HG03095 (cell line): Measurements from ENCODE around the gene HIVEP3.

ENCODE experiments used
- ATAC-seq: cut with Tn5 transposase; IDR thresholded peaks from one replicate; pipeline ENCODE4 v1.9.1; 2021; ENCODE audit warnings: moderate library complexity; ENCODE audit not compliant: unreplicated experiment

The HIVEP3 gene

GRCh38 chr1:41766041-41766440 lies 152.7 kb downstream of the HIVEP3 start:
- no peak for ATAC-seq

DNA sequence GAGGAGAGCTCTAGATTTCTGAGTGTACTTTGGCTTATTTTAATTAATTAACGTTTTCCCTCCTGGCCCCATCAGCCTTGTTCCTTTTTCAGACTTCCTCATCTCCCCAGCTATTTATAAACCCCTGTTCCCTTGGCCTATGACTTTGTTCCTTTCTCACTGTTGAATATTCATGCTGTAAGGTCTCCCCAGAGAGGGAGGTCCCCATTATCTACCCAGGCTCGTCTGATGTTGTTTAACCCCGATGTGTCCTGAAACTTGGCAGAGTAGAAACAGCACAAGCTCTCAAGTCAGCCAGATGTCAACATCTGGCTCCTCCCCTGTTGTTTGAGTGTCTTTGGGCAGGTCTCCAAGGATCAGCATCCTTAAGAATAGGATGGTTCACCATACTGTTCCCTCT lies 153.6 kb downstream of the HIVEP3 start:
- ATAC-seq, result no peak

- no peak for ATAC-seq
Measured at GRCh38 chr1:41764656-41765055, 154.1 kb downstream of the HIVEP3 start.

- no peak for ATAC-seq
Measured at GRCh38 chr1:41762777-41763176, 155.9 kb downstream of the HIVEP3 start.

DNA sequence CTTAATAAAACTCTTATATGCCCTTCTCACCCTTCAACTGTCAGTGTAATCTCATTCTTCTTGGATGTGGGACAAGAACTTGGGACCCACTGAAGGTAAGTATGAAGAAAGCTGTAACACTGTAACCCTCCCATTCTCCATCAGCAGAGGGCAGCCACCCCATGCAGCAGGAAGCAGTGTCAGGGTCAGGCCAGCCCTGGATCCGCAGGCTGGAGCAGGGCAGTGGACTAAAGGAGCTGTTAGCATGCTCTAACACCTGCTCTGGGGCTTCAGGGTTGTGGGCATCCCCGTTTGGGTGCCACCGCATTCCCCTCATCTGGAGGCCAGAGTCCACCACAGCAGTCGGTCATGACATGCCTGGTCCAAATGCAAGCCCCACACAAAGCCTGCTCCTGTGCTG lies 156.5 kb downstream of the HIVEP3 start:
- ATAC-seq, result no peak

DNA sequence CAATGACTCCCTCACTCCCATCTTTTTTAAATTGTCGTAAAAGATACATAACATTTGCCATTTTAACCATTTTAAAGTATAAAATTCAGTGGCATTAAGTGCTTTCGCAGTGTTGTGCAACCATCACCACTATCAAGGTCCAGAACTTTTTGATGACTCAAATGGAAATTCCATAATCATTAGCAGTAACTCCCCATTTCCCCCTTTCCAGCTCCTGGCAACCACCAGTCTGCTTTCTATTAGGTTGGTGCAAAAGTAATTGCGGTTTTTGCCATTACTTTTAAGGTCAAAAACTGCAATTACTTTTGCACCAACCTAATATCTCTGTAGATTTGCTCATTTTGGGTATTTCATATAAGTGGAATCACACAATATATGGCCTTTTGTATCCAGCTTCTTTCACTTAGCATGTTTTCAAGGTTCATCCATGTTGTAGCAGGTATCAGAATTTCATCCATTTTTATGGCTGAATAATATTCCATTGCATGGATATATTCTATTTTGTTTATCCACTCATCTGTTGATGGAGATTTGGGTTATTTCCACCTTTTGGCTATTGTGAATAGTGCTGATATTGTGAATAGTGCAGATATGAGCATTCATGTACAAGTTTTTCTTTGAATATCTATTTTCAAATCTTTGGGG lies 159.7 kb downstream of the HIVEP3 start:
- no peak for ATAC-seq

GRCh38 chr1:41758500-41758899 lies 160.2 kb downstream of the HIVEP3 start:
- no peak for ATAC-seq

GRCh38 chr1:41754540-41754939 lies 164.2 kb downstream of the HIVEP3 start:
- no peak for ATAC-seq

GRCh38 chr1:41752514-41753170 lies 166.1 kb downstream of the HIVEP3 start:
- peak; percentile 12 for ATAC-seq

GRCh38 chr1:41751804-41752513 lies 166.8 kb downstream of the HIVEP3 start:
- ATAC-seq, result peak; percentile 41

- no peak for ATAC-seq
Measured at GRCh38 chr1:41749991-41750745, 168.6 kb downstream of the HIVEP3 start.

GRCh38 chr1:41745022-41745421 lies 173.7 kb downstream of the HIVEP3 start:
- ATAC-seq, result no peak

GRCh38 chr1:41743366-41743765 lies 175.4 kb downstream of the HIVEP3 start:
- ATAC-seq, result no peak

DNA sequence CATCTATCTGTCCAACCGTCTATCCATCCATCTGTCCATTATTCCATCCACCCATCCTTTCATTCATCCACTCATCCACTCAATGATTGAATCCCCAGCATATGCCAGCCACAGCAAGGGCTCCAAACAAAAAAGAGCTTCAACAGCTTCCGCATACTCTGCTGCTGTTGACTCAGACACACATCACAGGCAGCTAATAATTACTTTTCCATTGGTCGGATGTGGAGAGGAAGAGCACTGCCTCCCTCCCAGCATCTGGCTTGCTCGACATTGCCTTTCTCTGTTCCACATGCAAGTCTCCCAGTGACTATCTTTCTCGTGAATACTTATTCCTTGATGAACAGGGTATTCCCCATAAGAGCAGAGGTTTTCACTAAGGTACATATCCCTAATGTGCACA lies 176.5 kb downstream of the HIVEP3 start:
- ATAC-seq, result no peak

DNA sequence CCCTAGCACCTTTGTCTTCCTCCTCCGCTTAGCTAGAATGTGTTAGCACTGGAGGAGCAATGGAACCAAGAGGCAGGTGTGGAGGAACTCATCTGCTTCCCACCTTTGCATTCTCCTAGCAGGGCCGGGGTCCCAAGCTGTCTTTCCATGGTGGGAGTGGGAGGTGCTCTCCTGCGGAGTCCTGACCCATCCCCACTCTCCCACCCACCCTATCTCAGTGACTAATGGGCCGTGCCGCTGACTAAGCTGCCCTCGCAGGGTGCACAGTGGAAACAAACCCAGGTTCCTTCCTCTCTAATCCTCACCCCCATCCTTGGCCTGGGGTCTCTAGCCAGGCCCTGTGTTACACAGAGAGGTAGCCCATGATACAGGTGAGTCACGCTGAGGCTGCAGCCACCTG lies 177.5 kb downstream of the HIVEP3 start:
- no peak for ATAC-seq

DNA sequence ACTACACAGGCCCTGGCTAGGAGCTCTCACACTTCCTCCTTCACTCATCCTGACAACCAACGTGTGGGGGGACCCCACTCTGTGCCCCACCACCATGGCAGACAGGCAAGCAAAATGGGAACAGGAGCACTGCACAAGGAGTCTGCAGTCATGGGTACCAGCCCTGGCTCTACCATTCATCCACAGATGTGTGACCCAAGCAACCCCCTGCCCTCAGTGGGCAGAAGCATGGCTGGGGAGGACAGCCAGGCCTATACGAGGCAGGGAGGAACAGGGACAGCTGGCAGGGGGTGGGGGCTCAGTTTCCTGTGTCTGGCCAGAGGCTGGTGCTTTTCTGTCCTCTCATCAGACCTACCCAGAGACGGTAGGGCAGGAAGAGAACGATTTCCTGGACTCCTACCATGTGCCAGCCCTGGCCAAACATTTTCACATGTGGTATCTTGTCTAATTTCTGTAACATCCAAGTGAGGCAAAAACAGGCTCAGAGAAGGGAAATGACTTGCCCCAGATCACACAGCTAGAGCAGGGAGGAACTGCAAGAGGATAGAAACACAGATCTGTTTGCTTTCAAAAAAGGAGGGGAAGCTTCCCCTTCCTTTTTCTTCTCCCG lies 178.0 kb downstream of the HIVEP3 start:
- no peak for ATAC-seq

GRCh38 chr1:41740058-41740457 lies 178.7 kb downstream of the HIVEP3 start:
- ATAC-seq, result no peak

DNA sequence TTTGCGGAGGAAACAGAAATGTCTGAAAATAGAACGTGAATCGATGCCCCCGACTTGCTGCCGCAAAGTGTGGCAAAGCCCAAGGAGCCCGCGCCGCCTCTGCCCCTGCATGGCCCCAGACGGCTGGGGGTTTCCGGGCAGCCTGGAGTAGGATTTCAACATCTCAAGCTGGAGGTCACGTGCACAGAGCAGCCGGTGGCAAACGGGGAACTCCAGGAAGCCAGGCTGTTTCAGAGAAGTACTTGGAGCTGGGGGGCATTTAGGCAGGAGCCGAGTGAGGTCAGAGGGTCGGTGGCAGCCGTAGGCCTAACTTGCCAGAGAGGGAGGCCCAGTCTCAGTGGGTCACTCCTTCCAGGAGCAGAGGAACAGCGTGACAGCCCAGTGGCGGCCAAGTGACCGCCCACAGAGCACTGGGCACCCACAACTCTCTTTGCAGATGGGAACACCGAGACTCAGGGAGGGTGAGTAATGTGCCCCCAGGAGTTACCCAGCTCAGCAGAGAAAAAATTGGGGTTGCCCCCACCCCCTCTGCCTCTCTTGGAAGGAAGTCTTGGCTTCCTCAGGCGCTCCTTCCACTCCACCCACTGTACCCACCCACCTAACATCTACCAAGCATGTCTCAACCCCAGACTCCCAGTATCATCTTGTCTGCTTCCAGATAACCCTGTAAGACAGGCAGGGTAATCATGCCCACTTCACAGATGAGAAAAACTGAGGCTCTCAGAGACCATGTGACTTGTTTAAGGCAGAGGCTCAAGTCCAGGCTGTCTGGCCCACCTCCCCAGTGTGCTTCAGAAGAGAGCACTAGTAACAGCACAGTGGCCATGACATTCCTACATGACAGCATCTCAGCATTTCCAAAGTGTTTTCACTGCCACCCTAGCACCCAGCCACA lies 179.4 kb downstream of the HIVEP3 start:
- no peak for ATAC-seq

DNA sequence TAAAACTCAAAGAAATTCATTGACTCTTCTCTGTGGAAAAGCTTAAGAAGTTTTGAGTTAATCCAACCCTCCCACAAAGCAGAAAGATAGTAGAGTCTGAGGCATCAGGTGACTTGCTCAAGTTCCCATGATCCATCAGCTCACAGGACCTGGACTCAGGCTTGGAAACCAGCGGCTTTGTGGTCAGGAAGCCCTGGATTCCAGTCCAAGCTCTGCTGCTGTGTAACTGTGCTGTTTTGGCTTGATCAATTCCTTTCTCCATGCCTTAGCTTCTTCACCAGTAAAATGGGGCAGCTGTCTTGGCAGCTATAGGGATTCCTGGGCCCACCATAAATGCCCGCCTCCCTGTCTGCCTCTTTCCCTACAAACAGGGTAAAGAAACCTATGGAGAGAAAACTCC lies 180.2 kb downstream of the HIVEP3 start:
- no peak for ATAC-seq

DNA sequence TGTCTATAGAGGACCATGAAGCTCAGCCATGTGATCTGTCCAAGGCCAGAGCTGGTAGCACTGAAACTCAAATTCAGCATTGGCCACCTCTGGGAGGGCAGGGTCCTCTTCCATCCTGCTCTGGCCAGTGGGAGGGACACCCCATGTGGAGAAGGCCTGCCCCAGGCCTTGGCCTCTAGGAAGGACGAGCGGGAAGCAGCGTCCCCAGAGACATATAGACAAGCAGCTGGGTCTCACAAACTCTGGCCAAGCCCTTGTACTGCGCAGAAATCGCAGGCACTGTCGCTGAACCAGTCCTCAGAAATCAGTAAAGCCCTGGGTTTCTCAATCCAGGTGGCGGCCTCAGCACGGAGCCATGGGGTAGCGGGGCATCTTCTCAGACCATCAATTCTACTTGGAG lies 180.7 kb downstream of the HIVEP3 start:
- no peak for ATAC-seq
